DOHH2 (cell line): ENCODE results near the gene PKD1.
"Not testable (repeated sequence)": the region's sequence is repeated elsewhere in the genome, so short reads cannot be mapped to it uniquely, and the experiment has no call there.

ENCODE experiments used
- H3F3A ChIP-seq: fragments of 200-600 bp; sonication (generic), shearing (Covaris generic); 2 replicates; pipeline ENCODE4 v1.6.0; 2016; ENCODE audit warnings: antibody characterized with exemption, mild to moderate bottlenecking; ENCODE audit not compliant: control insufficient read depth, insufficient read depth
- H3K27ac ChIP-seq: fragments of 200-600 bp; sonication (generic); 2 replicates; pipeline ENCODE4 v1.5.1; 2014; ENCODE audit warnings: low read depth, mild to moderate bottlenecking, low read length, moderate library complexity
- H3K27me3 ChIP-seq: fragments of 200-600 bp; sonication (generic); 2 replicates; pipeline ENCODE4 v1.6.1; 2014; ENCODE audit warnings: mild to moderate bottlenecking, low read length, mixed read lengths; ENCODE audit not compliant: control insufficient read depth
- H3K36me3 ChIP-seq: fragments of 200-600 bp; sonication (generic); 2 replicates; pipeline ENCODE4 v1.6.1; 2014; ENCODE audit warnings: mild to moderate bottlenecking, low read length, moderate library complexity, mixed read lengths; ENCODE audit not compliant: control insufficient read depth
- H3K4me1 ChIP-seq: fragments of 200-600 bp; sonication (generic); 2 replicates; pipeline ENCODE4 v1.6.1; 2014; ENCODE audit warnings: mild to moderate bottlenecking, low read length, mixed read lengths; ENCODE audit not compliant: control insufficient read depth
- H3K4me2 ChIP-seq: fragments of 200-600 bp; sonication (generic); 2 replicates; pipeline ENCODE4 v1.6.0; 2014; ENCODE audit warnings: mild to moderate bottlenecking, low read length, moderate library complexity
- H3K4me3 ChIP-seq: fragments of 200-600 bp; sonication (generic); 2 replicates; pipeline ENCODE4 v1.5.1; 2014; ENCODE audit warnings: mild to moderate bottlenecking, low read length, mixed read lengths
- H3K79me2 ChIP-seq: fragments of 200-600 bp; sonication (generic); 2 replicates; pipeline ENCODE4 v1.6.1; 2014; ENCODE audit warnings: mild to moderate bottlenecking, low read length, mixed read lengths; ENCODE audit not compliant: control insufficient read depth
- H3K9me2 ChIP-seq: fragments of 200-600 bp; sonication (generic); replicated peaks from 2 replicates; pipeline ENCODE4 v1.6.1; 2014; ENCODE audit warnings: mild to moderate bottlenecking, low read length, mixed read lengths; ENCODE audit not compliant: control insufficient read depth
- H3K9me3 ChIP-seq: fragments of 200-600 bp; sonication (generic); 2 replicates; pipeline ENCODE4 v1.6.1; 2014; ENCODE audit warnings: antibody characterized with exemption, low read length, mixed read lengths; ENCODE audit not compliant: control insufficient read depth, insufficient read depth
- H4K20me1 ChIP-seq: fragments of 200-600 bp; sonication (generic); 2 replicates; pipeline ENCODE4 v1.6.0; 2014; ENCODE audit warnings: low read depth, mild to moderate bottlenecking, antibody characterized with exemption, low read length, moderate library complexity; ENCODE audit not compliant: control insufficient read depth, insufficient read depth
- EZH2phosphoT487 ChIP-seq: fragments of 200-600 bp; sonication (generic); IDR thresholded peaks from 2 replicates; pipeline ENCODE4 v1.6.1; 2017; ENCODE audit warnings: borderline replicate concordance, mild to moderate bottlenecking, antibody characterized with exemption, low read length, moderate library complexity, mixed read lengths
- TF ChIP-seq, protein P1 (sequence below): fragments of 200-600 bp; sonication (generic); IDR thresholded peaks from one replicate; pipeline ENCODE4 v1.5.1; 2014; ENCODE audit warnings: antibody characterized with exemption, mild to moderate bottlenecking, low read depth, low read length; ENCODE audit not compliant: poor library complexity, severe bottlenecking

The PKD1 gene

DNA sequence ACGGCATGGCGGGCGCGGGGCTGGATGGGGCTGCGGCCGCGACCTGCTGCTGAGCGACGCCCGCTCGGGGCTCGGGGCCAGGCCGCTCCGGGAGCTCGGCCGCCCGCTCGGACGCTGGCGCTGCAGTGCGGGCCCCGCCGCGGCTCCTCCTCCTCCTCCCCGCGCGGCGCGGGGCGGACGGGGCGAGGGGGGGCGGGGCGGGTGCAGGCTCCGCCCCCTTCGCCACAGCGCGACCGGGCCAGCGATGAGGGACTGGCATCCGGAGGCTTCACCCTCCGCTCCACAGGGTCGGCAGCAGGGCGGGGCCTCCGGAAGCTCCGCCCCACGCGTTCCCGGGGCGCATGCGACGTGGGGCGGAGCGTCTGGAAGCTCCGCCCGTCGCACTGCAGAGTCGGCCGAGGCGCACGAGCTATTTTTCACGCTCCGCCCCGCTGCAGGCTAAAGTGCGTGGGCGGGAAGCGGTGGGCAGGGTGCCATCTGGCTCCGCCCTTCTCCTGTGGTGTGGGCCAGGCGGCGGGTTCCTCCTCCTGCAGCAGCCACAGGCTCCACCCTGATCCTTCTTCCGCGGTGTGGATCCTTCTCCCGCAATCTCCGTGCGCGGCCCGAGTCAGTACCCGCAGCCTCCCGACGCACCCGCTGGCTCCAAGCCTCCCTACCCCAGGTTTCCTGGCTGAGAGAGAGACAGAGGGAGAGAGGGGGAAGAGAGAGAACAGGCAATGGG, at the start of gene PKD1:
Gene PKD1 (minus strand): TSS at position 129 of the 721 bp plus-strand sequence. CDS start 209 bp downstream, outside the sequence.
- Histone ChIP-seq H3K4me1 (peaks cover 11% of the 10 kb centered on the region), H3K4me3 (peak within 1 kb of the TSS; percentile 77), H3K4me2 (peak within 1 kb of the TSS; percentile 71)
- not testable (repeated sequence) for H3K27ac ChIP-seq, H3K9me3 ChIP-seq, H3K79me2 ChIP-seq, H4K20me1 ChIP-seq, H3K9me2 ChIP-seq, H3K36me3 ChIP-seq, H3F3A ChIP-seq, H3K27me3 ChIP-seq

DNA sequence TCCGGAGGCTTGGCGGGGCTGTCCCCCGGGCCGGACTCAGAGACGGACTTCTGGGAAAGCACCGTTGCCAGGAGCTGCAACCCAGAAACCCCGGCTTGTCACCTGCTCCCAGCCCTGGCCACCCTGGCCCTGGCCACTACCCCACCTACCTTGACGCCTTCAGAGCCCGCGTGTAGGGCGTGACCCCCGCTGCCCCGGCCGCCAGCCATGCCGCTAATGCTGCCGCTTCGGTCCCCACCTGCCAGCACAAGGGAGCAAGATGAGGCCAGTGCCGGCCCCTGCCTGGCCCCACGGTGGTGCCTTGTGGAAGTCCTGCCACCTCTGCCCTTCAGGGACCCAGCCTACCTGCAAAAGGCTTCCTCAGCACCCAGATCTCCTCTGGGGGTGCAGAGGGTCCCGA, 49.3 kb upstream of the PKD1 start:
- no peaks in the 10 kb centered on the region for H3K79me2 ChIP-seq
- H3K9me3 ChIP-seq: no peaks in the 10 kb centered on the region
- no peaks in the 10 kb centered on the region for H3K9me2 ChIP-seq
- H3K4me3 ChIP-seq: no peak overlapping the region
- H3K4me2 ChIP-seq: no peak overlapping the region
- H3K27me3 ChIP-seq: no peaks in the 10 kb centered on the region
- peaks cover 7% of the 10 kb centered on the region; the same call in 1 of the 2 replicates for H3K36me3 ChIP-seq
- 0 out of 2 replicates have a peak, but pooled peaks cover 2% of the 10 kb centered on the region for H3K4me1 ChIP-seq
- H3F3A ChIP-seq: no peaks in the 10 kb centered on the region
- TF ChIP-seq EZH2phosphoT487: no peak
- TF ChIP-seq, protein P1, sequence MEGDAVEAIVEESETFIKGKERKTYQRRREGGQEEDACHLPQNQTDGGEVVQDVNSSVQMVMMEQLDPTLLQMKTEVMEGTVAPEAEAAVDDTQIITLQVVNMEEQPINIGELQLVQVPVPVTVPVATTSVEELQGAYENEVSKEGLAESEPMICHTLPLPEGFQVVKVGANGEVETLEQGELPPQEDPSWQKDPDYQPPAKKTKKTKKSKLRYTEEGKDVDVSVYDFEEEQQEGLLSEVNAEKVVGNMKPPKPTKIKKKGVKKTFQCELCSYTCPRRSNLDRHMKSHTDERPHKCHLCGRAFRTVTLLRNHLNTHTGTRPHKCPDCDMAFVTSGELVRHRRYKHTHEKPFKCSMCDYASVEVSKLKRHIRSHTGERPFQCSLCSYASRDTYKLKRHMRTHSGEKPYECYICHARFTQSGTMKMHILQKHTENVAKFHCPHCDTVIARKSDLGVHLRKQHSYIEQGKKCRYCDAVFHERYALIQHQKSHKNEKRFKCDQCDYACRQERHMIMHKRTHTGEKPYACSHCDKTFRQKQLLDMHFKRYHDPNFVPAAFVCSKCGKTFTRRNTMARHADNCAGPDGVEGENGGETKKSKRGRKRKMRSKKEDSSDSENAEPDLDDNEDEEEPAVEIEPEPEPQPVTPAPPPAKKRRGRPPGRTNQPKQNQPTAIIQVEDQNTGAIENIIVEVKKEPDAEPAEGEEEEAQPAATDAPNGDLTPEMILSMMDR: no peak
- no peaks in the 10 kb centered on the region for H4K20me1 ChIP-seq
- no peak overlapping the region for H3K27ac ChIP-seq

DNA sequence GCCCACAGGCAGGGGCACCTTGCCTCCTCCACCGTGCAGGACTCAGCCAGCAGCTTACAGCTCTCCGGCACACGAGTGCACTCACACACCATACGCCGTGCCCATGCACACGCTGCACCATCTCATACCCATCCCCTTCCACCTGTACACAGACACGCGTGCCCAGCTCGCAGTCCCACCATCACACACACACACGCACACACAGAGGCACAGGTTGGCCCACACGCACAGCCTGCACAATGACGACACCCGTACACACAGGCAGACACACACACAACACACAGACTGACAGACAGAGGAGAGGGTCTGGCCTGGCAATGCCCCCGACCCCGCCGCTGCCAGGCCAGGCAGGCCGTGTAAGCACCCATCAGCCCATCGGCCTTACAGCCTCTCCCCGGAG, 48.6 kb upstream of the PKD1 start:
- no peaks in the 10 kb centered on the region for H3K79me2 ChIP-seq
- peaks cover 7% of the 10 kb centered on the region; the same call in 1 of the 2 replicates for H3K36me3 ChIP-seq
- no peaks in the 10 kb centered on the region for H3F3A ChIP-seq
- TF ChIP-seq EZH2phosphoT487: no peak
- TF ChIP-seq, protein P1: no peak
- H3K4me2 ChIP-seq: no peak overlapping the region
- no peaks in the 10 kb centered on the region for H3K27me3 ChIP-seq
- 0 out of 2 replicates have a peak, but pooled peaks cover 2% of the 10 kb centered on the region for H3K4me1 ChIP-seq
- no peaks in the 10 kb centered on the region for H3K9me2 ChIP-seq
- H4K20me1 ChIP-seq: no peaks in the 10 kb centered on the region
- H3K9me3 ChIP-seq: no peaks in the 10 kb centered on the region
- H3K4me3 ChIP-seq: no peak overlapping the region
- H3K27ac ChIP-seq: no peak overlapping the region

DNA sequence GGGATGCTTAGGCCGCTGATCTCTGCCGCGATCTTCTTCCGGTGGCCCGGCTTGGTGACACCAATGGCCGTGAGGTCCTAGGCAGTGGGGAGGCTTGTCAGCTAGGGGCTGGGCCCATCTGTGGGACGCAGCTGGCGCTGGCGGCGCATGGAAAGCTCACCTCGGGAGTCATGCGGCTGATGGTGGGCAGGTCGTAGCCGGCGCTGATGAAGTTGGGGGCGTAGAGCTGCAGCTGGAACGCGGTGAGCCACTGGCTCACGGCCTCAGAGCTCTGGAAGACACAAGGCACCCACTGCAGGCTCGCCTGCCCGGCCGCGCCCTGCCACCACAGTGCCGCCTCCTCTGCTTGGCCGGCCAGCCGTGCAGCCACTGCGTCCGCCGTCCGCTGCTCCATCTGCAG, 48.0 kb upstream of the PKD1 start:
- H3F3A ChIP-seq: no peaks in the 10 kb centered on the region
- H4K20me1 ChIP-seq: no peaks in the 10 kb centered on the region
- no peak overlapping the region for H3K27ac ChIP-seq
- H3K9me2 ChIP-seq: no peaks in the 10 kb centered on the region
- no peaks in the 10 kb centered on the region for H3K27me3 ChIP-seq
- no peak overlapping the region for H3K4me2 ChIP-seq
- no peak for TF ChIP-seq EZH2phosphoT487
- TF ChIP-seq, protein P1: no peak
- 0 out of 2 replicates have a peak, but pooled peaks cover 2% of the 10 kb centered on the region for H3K4me1 ChIP-seq
- H3K36me3 ChIP-seq: peaks cover 7% of the 10 kb centered on the region; the same call in 1 of the 2 replicates
- no peaks in the 10 kb centered on the region for H3K9me3 ChIP-seq
- H3K79me2 ChIP-seq: no peaks in the 10 kb centered on the region
- no peak overlapping the region for H3K4me3 ChIP-seq
